GM19463 (cell line): Measurements from ENCODE around the gene ALPK1.
"Not testable (repeated sequence)": the region's sequence is repeated elsewhere in the genome, so short reads cannot be mapped to it uniquely, and the experiment has no call there.

Source experiments
- ATAC-seq: cut with Tn5 transposase; IDR thresholded peaks from one replicate; pipeline ENCODE4 v1.9.1; 2021; ENCODE audit warnings: mild to moderate bottlenecking, moderate library complexity; ENCODE audit not compliant: unreplicated experiment

The ALPK1 gene

DNA sequence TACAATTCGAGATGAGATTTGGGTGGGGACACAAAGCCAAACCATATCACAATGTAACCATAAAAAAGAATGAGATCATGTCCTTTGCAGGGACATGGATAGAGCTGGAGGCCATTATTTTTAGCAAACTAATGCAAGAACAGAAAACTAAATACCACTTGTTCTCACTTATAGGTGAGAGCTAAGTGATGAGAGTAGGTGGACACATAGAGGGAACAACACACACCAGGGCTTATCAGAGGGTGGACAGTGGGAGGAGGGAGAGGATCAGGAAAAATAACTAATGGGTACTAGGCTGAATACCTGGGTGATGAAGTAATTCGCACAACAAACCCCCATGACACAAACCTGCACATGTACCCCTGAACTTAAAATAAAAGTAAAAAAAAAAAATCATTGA is 145.1 kb downstream of the ALPK1 start:
- ATAC-seq, result not testable (repeated sequence)

- no peak for ATAC-seq
Measured at GRCh38 chr4:112448306-112449132, 151.3 kb downstream of the ALPK1 start.

- ATAC-seq, result no peak
Measured at GRCh38 chr4:112449708-112450107, 152.5 kb downstream of the ALPK1 start.

- no peak for ATAC-seq
Measured at GRCh38 chr4:112451104-112451503, 153.9 kb downstream of the ALPK1 start.

GRCh38 chr4:112451831-112452230 is 154.7 kb downstream of the ALPK1 start:
- ATAC-seq, result no peak

DNA sequence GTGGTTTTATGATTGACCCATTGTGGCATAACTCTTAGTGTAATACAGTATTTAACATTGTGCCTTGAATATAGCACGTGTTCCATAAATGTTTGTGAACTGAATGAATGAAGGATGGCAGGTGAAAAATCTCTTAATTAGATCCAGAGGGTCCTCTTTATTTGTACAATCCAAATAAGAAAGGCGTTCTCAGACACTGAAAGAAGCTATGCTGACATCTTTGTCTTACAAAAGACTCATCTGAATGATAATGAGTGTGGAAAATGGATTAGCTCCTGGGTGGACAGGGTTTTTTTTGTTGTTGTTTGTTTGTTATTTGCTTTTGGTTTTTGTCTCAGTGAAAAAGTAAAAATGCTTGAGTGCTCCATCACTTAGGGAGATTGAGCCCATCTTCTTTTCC is 156.2 kb downstream of the ALPK1 start:
- no peak for ATAC-seq

DNA sequence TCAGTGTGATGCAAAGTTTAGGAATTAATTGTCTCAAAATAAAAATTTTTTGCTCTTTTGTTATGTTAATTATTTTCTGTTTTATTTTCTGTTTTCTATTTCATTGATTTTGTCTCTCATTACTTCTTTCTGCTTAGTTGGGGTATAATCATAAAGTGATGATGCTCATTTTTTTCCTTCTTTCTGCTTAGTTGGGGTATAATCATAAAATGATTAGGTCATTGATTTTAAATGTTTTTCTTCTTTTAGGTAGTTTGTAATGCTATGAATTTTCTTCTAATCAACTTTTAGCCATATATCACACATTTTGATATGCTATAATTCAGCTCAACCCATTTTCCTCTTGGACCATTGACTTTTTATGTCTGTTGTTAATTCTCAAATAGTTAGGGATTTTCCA is 175.1 kb downstream of the ALPK1 start:
- ATAC-seq, result no peak

DNA sequence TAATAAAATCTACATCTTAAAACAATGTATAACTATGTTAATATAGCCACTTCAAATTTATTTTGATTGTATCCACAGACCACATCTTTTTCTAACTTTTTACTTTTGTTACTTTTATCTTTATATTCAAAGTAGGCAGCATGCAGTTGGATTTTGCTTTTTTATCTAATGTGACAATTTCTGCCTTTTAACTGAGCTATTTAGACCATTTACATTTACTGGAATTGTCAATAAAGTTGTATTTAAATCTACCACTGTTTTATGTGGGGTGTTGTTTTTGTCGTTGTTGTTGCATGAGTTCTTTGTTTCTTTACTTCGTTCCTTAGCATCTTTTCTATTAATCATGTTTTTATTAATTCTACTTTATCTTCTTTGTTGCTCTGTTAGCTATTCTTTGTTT is 176.8 kb downstream of the ALPK1 start:
- no peak for ATAC-seq

GRCh38 chr4:112485930-112486329 is 188.8 kb downstream of the ALPK1 start:
- no peak for ATAC-seq

DNA sequence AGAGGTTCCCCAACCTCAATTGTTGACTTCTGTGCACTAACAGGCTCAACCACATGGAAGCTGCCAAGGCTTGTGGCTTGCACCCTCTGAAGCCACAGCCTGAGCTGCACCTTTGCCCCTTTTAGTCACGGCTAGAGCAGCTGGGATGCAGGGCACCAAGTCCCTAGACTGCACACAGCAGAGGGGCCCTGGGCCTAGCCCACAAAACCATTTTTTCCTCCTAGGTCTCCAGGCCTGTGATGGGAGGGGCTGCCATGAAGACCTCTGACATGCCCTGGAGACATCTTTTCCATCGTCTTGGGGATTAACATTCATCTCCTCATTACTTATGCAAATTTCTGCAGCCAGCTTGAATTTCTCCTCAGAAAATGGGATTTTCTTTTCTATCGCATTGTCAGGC is 193.6 kb downstream of the ALPK1 start:
- not testable (repeated sequence) for ATAC-seq
